ENCODE results near the gene RTN4R.

- TF ChIP-seq CTCF (conservative IDR thresholded peaks at IDR 0.05; ENCODE audit: low read depth in 2 of 2) (no peak), JUNB (IDR thresholded peaks at IDR 0.05; ENCODE audit: unreplicated experiment) (no peak), CREB1 (CRISPR knock-in tag; IDR thresholded peaks at IDR 0.05; ENCODE audit: low read depth) (no peak), POLR2AphosphoS5 (IDR thresholded peaks at IDR 0.05; ENCODE audit: low read depth) (no peak), EZH2 (IDR thresholded peaks at IDR 0.05; ENCODE audit: low read depth, unreplicated experiment) (no peak), REST (IDR thresholded peaks at IDR 0.05; ENCODE audit: unreplicated experiment) (no peak), STAT1 (IDR thresholded peaks at IDR 0.05; ENCODE audit: unreplicated experiment) (no peak), EZH2phosphoT487 (IDR thresholded peaks at IDR 0.05; ENCODE audit: unreplicated experiment) (no peak), ZNF114 (CRISPR knock-in tag; IDR thresholded peaks at IDR 0.05) (no peak), NANOG (IDR thresholded peaks at IDR 0.05; ENCODE audit: borderline replicate concordance) (no peak), ETS1 (IDR thresholded peaks at IDR 0.05) (no peak), ZNF331 (CRISPR knock-in tag; IDR thresholded peaks at IDR 0.05; ENCODE audit: low read depth) (no peak)
Measured at GRCh38 chr22:20292673-20293232, 24.6 kb upstream of the RTN4R start.
